ENCODE data around the gene LIN7A. TPM values are rescaled to one million over a fixed set of nuclear protein-coding genes. Genes with fewer than 3 reads are reported as not detected.
A peak's percentile ranks its signal among the peaks of the same experiment; 100 is the strongest.

The LIN7A gene
- total and polyA plus RNA-seq, 2 donors from 2014 or later, result 9.7 to 9.9 TPM

DNA sequence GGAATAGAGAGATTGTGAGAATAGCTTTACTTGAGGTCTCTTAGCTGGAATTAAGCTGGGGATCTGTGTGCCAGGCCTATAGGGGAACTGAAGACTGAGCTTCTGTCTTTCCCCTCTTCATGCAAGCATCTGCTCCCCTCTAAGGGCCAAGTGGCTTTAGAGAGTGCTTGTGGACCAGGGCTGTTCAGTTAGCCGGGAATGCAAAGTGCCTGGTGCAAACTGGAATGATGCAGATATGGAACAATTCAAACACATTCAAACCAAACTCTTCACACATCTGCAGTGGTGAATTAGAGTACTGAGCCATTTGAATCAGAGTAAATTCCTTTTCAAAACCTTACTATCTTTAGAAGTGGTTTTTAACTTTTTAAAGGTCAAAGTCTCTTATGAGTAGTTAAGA is 99.0 kb downstream of the LIN7A start:
- no peak for FAIRE-seq
- no peak overlapping the region for H3K27ac ChIP-seq (ENCODE audit: low read depth in 2 of 2, low read length in 2 of 2)
- DNase-seq, result no peak
- TF ChIP-seq, protein P1, sequence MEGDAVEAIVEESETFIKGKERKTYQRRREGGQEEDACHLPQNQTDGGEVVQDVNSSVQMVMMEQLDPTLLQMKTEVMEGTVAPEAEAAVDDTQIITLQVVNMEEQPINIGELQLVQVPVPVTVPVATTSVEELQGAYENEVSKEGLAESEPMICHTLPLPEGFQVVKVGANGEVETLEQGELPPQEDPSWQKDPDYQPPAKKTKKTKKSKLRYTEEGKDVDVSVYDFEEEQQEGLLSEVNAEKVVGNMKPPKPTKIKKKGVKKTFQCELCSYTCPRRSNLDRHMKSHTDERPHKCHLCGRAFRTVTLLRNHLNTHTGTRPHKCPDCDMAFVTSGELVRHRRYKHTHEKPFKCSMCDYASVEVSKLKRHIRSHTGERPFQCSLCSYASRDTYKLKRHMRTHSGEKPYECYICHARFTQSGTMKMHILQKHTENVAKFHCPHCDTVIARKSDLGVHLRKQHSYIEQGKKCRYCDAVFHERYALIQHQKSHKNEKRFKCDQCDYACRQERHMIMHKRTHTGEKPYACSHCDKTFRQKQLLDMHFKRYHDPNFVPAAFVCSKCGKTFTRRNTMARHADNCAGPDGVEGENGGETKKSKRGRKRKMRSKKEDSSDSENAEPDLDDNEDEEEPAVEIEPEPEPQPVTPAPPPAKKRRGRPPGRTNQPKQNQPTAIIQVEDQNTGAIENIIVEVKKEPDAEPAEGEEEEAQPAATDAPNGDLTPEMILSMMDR (IDR thresholded peaks at IDR 0.05; ENCODE audit: borderline replicate concordance, extremely low read depth, insufficient read depth), result no peak
- peaks cover 0 to 7% (median 0%) of the 10 kb centered on the region in 3 donors for H3K4me1 ChIP-seq (ENCODE audit: control insufficient read depth in 2 of 3, insufficient read depth in 2 of 3, low read depth in 1 of 3, low read length in 3 of 3)
- H3K4me3 ChIP-seq (ENCODE audit: low read length in 3 of 3), result no peak overlapping the region
- intact Hi-C loops (cut with DNase I), result no loop called here
- no peaks in the 10 kb centered on the region for H3K36me3 ChIP-seq (ENCODE audit: control insufficient read depth in 2 of 3, insufficient read depth in 3 of 3, low read length in 3 of 3)
- H3K27me3 ChIP-seq (ENCODE audit: control insufficient read depth, insufficient read depth, low read length), result no peaks in the 10 kb centered on the region
- no peaks in the 10 kb centered on the region for H3K9me3 ChIP-seq (ENCODE audit: control insufficient read depth in 2 of 3, insufficient read depth in 1 of 3, low read length in 3 of 3)
- no peak overlapping the region for H3K9ac ChIP-seq (ENCODE audit: low read length in 3 of 3)

- FAIRE-seq (no peak), DNase-seq (no peak)
- peaks cover 0 to 7% (median 0%) of the 10 kb centered on the region in 3 donors for H3K4me1 ChIP-seq (ENCODE audit: control insufficient read depth in 2 of 3, insufficient read depth in 2 of 3, low read depth in 1 of 3, low read length in 3 of 3)
- H3K9me3 ChIP-seq (ENCODE audit: control insufficient read depth in 2 of 3, insufficient read depth in 1 of 3, low read length in 3 of 3), result no peaks in the 10 kb centered on the region
- intact Hi-C loops (cut with DNase I), result no loop called here
- no peak overlapping the region for H3K27ac ChIP-seq (ENCODE audit: low read depth in 2 of 2, low read length in 2 of 2)
- TF ChIP-seq, protein P1 (IDR thresholded peaks at IDR 0.05; ENCODE audit: borderline replicate concordance, extremely low read depth, insufficient read depth), result no peak
- no peaks in the 10 kb centered on the region for H3K36me3 ChIP-seq (ENCODE audit: control insufficient read depth in 2 of 3, insufficient read depth in 3 of 3, low read length in 3 of 3)
- H3K4me3 ChIP-seq (ENCODE audit: low read length in 3 of 3), result no peak overlapping the region
- H3K27me3 ChIP-seq (ENCODE audit: control insufficient read depth, insufficient read depth, low read length), result no peaks in the 10 kb centered on the region
- no peak overlapping the region for H3K9ac ChIP-seq (ENCODE audit: low read length in 3 of 3)
These were observed 99.6 kb downstream of the LIN7A start for GRCh38 chr12:80838024-80838658.

- H3K4me1 ChIP-seq (ENCODE audit: control insufficient read depth in 2 of 3, insufficient read depth in 2 of 3, low read depth in 1 of 3, low read length in 3 of 3), result peaks cover 0 to 7% (median 0%) of the 10 kb centered on the region in 3 donors
- DNase-seq (peak in 3 of 5 donors; percentile 19 to 67 (median 33)), FAIRE-seq (no peak)
- TF ChIP-seq, protein P1 (IDR thresholded peaks at IDR 0.05; ENCODE audit: borderline replicate concordance, extremely low read depth, insufficient read depth), result peak; percentile 57
- H3K27me3 ChIP-seq (ENCODE audit: control insufficient read depth, insufficient read depth, low read length), result no peaks in the 10 kb centered on the region
- H3K4me3 ChIP-seq (ENCODE audit: low read length in 3 of 3), result no peak overlapping the region
- H3K36me3 ChIP-seq (ENCODE audit: control insufficient read depth in 2 of 3, insufficient read depth in 3 of 3, low read length in 3 of 3), result no peaks in the 10 kb centered on the region
- no peak overlapping the region for H3K9ac ChIP-seq (ENCODE audit: low read length in 3 of 3)
- intact Hi-C loops (cut with DNase I), result no loop called here
- H3K9me3 ChIP-seq (ENCODE audit: control insufficient read depth in 2 of 3, insufficient read depth in 1 of 3, low read length in 3 of 3), result no peaks in the 10 kb centered on the region
- H3K27ac ChIP-seq (ENCODE audit: low read depth in 2 of 2, low read length in 2 of 2), result no peak overlapping the region
These were observed 100.3 kb downstream of the LIN7A start for GRCh38 chr12:80837342-80837978.
